NCI-H187 treated with DMSO at 0.1 percent for 48 hours (cell line): Measurements from ENCODE around the gene OXA1L.
"Not testable (repeated sequence)": the region's sequence is repeated elsewhere in the genome, so short reads cannot be mapped to it uniquely, and the experiment has no call there.

Source experiments
- DNase-seq: peaks from one replicate; lab custom pipeline; 2025; lab: John Stamatoyannopoulos, UW

OXA1L gene

DNA sequence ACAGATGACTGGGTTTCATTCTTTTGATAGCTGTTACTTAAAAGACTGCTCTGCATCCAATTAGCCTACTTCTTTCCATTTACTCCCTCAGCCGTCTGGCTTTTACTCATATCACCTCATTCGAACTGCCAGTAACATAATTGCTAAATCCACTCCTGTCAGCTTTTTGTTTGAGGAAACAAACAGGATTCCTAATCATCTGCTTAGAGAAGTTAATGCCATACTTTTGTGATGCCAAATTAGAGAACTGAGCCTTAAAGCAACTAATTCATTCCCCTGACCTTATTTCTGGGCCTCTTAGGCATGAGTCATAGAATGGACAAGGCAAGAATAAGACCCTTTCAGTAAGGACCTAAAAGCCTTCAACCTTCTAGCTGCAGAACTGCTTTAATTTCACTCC, 2.9 kb downstream of the OXA1L start:
- DNase-seq, result no peak

DNA sequence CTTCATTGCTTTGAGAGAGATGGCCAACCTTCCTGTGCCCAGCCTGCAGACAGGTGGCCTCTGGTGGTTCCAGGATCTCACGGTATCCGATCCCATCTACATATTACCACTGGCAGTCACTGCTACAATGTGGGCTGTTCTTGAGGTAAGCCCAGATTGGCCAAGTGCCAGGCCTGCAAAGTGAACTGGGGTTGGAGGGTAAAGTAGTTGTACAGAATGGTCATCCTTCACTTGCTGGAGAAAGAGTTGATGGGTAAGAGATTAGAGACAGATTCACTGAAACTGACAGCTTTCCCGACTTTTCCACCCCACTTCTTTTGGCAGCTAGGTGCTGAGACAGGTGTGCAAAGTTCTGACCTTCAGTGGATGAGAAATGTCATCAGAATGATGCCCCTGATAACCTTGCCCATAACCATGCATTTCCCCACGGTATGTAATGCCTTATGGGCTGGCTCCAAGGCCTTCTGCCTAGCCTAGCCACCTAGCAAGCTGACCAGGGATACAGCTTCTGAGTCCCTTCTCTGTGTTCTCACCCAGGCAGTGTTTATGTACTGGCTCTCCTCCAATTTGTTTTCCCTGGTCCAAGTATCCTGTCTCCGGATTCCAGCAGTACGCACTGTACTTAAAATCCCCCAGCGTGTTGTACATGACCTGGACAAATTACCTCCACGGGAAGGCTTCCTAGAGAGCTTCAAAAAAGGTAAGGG, 4.1 kb downstream of the OXA1L start:
- no peak for DNase-seq

DNA sequence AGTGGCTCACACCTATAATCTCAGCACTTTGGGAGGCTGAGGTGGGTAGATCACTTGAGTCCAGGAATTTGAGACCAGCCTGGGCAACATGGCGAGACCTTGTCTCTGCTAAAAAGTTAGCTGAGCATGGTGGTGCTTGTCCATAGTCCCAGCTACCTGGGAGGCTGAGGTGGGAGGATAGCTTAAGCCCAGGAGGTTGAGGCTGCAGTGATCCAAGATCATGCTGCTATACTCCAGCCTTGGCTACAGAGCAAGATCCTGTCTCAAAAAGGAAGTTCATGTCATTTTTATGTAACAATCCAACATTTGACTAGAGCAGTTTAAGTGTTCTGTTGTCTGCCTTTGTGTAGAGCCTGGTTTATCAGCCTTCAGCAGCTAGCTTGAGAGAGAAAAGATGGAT, 6.2 kb downstream of the OXA1L start:
- DNase-seq, result no peak

DNA sequence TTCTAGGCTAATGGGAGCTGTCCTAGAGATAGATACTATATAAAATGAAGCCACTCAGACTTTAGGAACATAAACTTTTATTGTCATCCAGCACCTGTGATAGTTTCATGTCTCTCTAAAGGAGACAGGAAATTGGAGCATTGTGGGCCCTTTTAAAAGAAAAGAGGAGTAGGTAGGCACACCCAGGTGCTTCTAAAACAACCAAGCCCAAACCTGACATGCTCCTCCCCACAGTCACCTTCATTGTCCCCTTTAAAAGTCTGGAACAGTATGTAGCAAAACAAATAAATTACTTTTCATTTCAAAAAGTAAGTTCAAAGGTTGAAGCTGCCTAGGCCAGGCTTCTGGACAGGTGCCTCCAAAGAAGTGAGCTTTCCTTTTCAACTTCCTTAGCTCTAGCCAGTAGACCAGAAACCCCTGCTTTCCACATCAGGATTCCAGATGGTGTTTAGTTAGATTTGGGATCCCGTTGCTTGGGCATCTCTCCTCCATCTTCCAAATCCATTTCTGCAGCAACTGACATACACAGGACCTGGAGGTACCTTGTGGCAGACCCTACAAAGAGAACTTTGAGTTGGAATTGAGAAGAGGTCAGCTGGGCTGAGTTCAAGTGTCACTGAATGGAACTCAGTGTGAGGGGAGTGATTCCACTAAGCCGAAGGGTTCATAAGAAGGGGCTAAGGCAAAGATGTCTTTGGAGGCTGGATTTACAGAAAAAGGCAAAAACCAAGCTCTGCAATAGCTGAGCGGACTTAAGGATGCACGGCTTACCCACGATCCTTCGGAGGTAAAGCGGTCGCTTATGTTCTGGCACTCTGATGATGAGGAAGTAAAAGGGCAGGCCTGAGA, 6.9 kb downstream of the OXA1L start:
- no peak for DNase-seq

DNA sequence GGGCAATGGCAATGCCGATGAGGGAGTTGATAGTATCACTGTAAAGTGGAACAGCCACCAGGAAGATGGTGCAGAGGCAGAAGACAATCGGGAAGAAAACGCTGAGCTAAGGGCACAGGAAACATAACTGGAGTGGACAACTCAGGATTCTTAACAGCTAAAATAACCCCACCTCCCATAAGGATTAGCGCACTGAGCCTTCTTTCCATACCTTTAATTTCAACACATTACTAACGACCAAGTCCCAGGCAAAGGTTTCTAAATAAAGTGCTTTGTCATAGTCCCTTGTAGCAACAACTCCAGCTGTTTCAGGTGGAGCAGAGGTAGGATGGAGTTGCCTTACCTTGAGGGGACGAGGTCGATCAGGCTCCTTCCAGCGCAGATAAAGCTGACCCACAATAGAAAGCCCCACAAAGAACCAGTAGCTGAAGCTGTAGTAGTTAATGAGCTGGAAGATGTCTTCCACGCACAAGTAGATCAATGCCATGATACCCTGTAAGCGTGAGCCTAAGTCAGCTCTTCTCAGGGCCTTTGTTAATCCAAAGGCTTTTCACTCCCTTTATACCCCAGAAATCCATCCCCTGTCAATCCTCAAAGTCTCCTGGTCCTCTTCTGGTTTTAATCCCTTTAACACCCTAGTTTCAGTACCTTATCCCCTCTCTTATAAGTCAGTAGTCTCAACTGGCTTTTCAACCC, 7.7 kb downstream of the OXA1L start:
- DNase-seq, result no peak

DNA sequence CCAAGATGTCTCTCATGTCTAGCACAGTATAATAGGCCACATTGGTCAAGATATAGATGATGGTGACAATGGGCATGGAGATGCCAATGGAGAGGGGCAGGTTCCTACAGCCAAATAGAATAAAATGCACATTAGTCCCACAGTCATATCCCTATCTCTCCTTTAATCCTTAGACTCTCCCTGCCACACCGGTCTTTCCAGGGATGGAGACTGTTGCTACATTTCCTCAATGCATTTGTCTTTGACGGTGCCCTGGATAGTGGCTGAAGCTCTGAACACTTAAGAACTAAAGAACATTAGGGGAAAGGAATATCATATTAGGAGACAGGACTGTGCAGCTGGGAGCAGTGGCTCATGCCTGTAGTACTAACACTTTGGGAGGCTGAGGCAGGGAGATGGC, 9.7 kb downstream of the OXA1L start:
- no peak for DNase-seq

DNA sequence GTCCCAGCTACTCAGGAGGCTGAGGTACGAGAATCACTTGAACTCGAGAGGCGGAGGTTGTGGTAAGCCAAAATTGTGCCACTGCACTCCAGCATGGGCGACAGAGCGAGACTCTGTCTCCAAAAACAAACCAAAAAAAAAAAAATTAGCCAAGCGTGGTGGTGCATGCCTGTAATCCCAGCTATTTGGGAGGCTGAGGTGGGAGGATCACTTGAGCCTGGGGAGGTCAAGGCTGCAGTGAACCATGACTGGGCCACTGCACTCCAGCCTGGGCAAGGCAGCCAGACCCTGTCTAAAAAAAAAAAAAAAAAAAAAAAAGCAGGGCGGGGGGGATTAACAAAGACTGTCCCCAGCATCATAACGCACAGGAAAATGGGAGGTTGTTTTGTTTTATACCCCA, 10.4 kb downstream of the OXA1L start:
- not testable (repeated sequence) for DNase-seq

DNA sequence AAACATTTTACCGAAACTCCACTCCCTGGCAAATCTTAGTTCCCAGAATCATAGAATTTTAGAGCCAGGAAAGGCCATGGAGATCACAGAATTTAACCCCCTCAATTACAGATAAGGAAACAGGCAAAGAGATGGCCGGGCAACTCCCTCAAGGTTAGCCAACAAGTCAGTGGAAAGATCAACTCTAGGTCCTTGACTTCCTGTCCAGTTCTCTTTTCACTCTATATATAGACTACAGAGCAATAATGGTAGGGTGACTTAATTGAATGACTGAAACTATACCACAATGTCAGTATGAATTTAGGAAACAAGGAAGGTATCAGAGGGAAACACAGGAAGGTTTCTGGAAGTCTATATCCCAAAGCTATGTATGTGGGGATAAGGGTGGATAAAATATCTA, 11.6 kb downstream of the OXA1L start:
- DNase-seq, result no peak

DNA sequence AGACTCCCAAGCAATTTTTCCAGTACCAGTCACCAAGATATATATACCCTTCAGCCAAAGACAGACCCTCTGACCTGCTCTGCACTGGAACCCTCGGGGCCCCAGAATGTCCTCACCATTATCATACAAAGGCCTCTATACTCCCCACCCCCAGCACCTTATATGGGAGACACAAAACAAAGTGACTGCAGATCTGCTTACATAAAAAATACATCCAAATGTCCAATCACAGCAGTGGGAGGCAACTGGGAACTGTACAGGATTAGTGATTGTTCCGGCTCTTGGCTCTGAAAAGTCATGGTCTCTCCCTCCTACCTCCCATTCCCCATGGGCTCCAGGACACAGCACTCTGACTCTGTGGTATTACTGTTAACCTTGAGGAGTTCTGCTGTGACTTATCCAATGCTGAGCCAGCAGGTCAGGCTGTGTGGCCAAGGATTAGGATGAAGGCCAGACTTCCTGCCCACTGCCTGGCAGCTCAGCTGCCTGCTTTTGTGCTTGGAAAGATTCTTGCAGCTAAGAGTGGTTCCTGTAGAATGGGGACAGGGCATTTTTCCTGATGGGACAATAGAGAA, 13.7 kb downstream of the OXA1L start:
- DNase-seq, result no peak

DNA sequence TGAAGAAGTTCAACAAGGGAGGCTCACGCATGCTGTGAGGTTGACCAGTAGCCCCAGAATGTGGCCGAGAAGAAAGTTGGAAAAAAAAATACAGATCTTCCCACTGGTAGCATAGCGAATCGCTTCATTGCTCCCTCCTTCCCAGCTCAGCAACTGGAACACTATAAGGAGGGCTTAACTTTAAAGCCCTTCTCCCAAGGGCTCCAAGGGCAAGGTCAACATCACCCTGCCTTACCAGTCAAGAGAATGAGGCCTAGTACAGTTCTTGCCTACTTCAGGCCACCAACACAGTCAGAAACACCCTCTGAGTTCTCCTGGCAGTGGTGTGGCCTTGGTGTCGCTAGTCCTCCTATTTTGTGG, 14.4 kb downstream of the OXA1L start:
- DNase-seq, result no peak

DNA sequence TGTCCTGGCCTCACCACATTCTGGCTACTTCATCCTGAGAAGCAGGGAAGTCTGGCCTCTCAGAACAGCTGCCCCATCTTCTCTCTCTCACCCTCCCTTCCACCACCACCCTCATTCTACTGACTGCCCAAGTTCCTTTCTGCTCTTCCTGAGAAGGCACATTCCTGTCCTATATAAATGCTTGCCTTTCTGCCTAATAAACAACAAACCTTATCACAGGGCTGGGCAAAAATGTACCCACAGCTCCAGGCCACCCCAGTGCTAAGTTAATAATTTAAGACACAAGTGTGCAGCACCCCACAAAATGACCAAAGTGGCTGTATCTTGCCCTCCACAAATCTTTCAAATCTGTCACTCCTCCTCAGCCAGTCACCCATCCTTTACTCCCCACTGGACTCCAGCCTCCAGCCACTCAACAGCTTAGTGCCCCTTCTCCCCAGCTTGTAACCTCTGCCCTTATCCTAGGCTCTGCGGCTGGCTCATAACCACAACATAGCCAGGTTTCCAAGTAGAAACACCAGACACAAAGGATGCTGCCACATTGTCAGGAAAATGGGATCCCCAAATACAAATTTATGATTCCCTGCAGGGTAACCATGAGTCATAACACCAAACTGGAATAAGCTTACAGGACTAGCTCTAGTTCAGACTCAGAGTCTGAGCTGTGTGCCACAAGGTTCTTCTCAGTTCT, 15.0 kb downstream of the OXA1L start:
- DNase-seq, result no peak

DNA sequence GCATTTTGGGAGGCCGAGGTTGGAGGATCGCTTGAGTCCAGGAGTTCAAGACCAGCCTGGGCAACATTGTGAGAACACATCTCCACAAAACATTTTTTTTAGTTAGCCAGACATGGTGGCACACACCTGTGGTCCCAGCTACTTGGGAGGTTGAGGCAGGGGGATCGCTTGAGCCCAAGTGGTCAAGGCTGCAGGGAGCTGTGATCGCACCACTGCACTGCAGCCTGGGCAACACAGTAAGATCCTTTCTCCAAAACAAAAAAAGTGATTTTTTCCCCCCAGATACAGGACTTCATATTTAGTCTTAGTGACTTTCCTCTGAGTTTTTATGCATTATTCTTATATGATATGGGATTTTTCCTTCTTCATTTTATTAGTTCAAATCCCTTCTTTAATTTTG, 20.2 kb downstream of the OXA1L start:
- no peak for DNase-seq

DNA sequence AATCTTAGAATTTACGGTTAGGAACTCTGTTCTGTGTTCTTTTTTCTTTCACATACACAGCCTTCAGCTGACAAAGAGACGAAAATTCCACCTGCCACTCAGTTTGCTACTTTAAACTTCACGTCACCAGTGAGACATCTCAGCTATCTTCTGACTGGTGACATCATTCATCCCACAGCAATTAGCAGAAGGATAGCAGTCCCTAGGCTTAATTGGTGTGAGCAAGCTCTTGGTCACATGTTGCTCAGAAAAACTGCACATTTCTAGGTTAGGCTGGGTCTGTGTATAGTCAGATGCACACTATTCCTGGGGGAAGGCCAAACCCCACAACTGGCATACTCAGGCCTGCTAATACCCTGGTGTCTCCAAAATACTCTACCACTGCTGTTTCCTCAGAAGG, 24.8 kb downstream of the OXA1L start:
- no peak for DNase-seq

DNA sequence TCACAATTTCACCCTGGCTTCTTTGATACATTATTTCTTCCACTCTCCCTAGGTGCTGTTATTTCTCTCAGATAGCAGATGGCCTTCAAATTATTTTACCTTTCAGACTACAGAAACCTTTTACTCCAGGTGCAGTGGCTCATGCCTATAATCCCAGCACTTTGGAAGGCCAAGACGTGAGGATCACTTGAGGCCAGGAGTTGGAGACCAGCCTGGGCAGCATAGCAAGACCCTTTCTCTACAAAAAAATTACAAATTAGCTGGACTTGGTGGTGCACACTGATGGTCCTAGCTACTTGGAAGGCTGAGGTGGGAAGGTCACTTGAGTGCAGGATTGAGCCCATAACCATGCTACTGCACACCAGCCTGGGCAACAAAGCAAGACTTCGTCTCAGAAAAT, 25.7 kb downstream of the OXA1L start:
- DNase-seq, result no peak

DNA sequence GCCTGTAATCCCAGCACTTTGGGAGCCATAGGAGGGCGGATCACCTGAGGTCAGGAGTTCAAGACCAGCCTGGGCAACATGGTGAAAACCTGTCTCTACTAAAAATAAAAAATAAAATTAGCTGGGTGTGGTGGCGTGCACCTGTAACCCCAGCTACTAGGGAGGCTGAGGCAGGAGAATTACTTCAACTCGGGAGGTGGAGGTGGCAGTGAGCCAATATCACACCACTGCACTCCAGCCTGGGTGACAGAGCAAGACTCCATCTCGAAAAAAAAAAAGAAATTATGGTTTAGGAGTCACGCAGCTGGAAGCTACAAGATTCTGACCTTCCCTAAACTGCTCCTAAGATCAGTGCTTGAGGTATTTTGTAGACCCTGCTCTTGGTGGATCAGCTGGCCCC, 27.1 kb downstream of the OXA1L start:
- DNase-seq, result not testable (repeated sequence)

DNA sequence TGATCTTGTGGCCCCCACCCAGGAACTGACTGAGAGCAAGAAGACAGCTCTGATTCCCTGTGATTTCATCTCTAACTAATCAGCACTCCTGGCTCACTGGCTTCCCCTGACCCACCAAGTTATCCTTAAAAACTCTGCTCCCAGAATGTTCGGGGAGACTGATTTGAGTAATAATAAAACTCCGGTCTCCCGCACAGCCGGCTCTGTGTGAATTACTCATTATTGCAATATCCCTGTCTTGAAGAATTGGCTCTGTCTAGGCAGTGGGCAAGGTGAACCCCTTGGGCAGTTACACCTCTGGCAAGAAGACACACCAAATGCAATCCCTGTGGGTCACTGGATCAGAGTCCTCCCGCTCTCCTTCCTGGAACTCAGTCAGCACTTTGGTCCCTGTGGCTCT, 27.5 kb downstream of the OXA1L start:
- no peak for DNase-seq

DNA sequence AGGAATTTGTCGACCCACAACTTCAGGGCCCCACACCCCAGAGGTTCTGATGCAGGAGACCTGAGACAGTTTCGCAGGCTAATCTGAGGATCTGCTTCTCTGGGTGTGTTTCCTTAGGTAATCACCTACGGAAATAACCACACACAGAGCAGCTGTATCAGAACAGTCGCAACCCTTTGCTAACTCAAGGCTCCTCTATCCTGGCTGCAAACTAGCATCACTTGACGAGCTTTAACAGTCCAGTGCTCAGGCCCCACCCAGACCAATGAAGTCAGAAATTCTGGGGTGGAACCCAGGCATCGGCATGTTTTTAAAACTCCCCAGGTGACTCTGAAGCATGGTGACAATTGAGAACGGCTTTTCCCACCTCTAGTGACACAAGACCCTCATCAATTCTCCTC, 28.1 kb downstream of the OXA1L start:
- no peak for DNase-seq

DNA sequence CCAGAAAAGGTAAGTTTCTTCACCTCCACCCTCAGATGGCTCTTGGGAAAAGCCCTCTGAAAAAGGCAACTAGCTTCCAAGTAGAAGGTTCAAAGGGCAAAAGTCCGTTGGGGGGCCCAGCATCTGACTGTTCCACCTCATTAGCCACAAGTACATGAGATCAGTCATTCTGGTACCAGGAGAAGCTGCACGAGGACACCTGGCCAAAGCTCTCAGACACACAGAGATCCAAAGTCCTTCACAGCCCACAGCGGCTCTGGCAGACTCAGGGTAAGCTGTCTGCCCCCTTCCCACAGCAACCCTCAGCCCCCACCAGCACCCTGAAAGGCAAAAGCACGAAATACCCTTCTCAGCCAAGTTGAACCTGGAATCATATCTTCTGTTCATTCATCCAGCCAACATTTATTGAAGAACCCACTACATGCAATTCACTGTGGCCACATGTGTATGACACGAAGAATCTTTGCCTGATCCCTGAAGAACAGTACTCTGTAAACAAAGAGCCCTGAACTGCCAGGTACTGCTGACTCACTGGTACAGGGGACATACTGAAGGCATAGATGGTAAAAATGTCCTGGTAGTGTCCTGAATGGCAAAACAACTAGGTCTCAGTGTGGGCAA, 29.7 kb downstream of the OXA1L start:
- no peak for DNase-seq

DNA sequence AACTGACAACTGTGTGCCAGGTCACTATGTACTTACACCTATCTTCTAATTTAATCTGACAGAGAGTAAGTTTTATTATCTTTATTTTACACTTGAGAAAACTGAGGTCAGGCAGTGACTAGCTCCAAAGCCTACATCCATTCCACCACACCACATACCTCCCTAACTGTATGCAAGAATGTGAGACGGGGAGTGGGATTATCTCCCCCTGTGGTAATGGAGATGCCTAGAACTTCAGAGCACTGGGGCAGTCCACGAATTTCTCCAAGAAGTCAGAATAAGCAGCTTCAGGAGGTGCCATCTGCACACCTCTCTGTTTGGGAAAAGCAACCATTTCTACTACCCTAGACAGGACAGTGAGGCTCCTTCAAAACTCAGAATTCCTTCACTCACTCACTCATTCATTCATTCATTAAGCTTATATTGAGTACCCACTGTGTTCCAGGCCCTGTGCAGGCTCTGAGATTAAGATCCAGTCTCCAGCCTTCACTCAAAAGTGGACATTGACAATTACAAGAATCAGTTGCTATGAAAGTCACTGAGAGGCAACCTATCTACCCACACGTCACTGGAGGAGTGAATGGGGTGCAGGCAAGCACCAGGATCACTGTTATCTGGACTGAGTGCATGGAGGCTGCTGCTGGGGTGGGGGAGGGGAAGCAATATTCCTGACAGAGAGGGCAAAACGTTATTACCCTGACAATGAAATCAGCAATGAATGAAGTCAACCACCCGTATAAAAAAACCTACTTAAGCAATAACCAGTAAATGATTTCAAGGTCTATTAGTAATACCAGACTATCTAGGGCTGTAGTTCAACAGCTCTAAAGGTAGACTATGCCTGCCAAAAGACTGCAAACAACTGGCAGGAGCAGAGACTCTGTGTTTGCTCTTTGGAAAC, 30.8 kb downstream of the OXA1L start:
- DNase-seq, result no peak

DNA sequence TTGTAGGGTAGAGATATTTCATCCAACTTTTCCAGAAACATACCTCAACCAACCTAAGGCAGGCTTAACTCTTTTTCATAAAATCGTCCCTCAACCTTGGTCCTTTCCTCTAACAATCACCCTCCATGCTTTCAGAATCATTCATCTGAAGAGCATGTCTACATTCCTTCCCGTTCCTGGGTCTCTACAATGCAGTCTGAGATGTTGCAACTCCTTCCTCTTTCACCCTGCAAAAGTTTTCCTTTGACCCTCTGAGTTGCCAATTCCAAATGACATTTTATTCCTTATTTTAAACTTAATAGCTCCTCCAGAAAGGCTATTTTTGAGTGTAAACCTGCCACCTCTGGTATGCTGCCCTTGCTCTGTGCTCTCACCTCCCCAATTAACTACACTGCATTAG, 32.0 kb downstream of the OXA1L start:
- no peak for DNase-seq

DNA sequence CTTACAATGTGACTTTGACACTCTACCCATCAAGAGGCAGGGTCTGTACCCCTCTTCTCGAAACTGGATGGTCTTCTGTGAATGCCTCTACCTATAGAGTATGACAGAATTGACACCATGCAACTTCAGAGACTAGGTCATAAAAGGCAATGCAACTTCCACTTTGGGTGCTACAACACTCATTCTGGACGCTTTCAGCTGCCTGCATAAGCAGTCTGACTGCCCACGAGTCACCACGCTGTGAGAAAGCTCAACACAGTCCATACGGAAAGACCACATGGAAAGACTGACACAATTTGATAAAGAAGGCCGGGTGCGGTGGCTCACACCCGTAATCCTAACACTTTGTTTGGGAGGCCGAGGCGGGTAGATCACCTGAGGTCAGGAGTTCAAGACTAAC, 33.9 kb downstream of the OXA1L start:
- DNase-seq, result no peak
